22Rv1 (cell line): ENCODE measurements around the gene CXCL1.

Experiments
- CTCF ChIP-seq: fragments of 450-650 bp; IDR thresholded peaks from 2 replicates; pipeline ENCODE4 v1.5.1; 2017; ENCODE audit warnings: mild to moderate bottlenecking
- ZFX ChIP-seq: fragments of 450-650 bp; IDR thresholded peaks from 2 replicates; pipeline ENCODE4 v1.6.1; 2017; ENCODE audit warnings: antibody characterized with exemption, borderline replicate concordance

- TF ChIP-seq CTCF (no peak), ZFX (no peak)
These were observed 45.4 kb upstream of the CXCL1 start for GRCh38 chr4:73823760-73824159.
